GM10266 (cell line): ENCODE results near the gene LRRC4C.

Experiments used
- DNase-seq: peaks from one replicate; pipeline ENCODE4 v3.0.0; 2012; ENCODE audit errors: extremely low spot score
- CTCF ChIP-seq: IDR thresholded peaks from 2 replicates; pipeline ENCODE4 v1.5.1; 2012; ENCODE audit warnings: mild to moderate bottlenecking, low read depth; ENCODE audit not compliant: control insufficient read depth, insufficient read depth; ENCODE audit errors: missing control alignments

The LRRC4C gene

GRCh38 chr11:41313226-41313625, 146.2 kb downstream of the LRRC4C start:
- TF ChIP-seq CTCF = no peak
- no peak for DNase-seq

GRCh38 chr11:41309716-41310115, 149.7 kb downstream of the LRRC4C start:
- no peak for DNase-seq
- TF ChIP-seq CTCF = peak; percentile 23

GRCh38 chr11:41309111-41309522, 150.3 kb downstream of the LRRC4C start:
- TF ChIP-seq CTCF = no peak
- peak; percentile 59 for DNase-seq

- no peak for TF ChIP-seq CTCF
Observed at GRCh38 chr11:41308286-41308685, 151.2 kb downstream of the LRRC4C start.

GRCh38 chr11:41307296-41308080, 152.0 kb downstream of the LRRC4C start:
- peak; percentile 21 for DNase-seq
- no peak for TF ChIP-seq CTCF

More at GRCh38 chr11:41308286-41308685, 151.2 kb downstream of the LRRC4C start:
- DNase-seq = no peak

GRCh38 chr11:41306431-41306830, 153.0 kb downstream of the LRRC4C start:
- no peak for TF ChIP-seq CTCF
- peak; percentile 42 for DNase-seq

GRCh38 chr11:41301023-41301422, 158.4 kb downstream of the LRRC4C start:
- TF ChIP-seq CTCF = no peak
- no peak for DNase-seq
